MM.1S (cell line): ENCODE results near the gene MBD2.

Source experiments
- CTCF ChIP-seq: fragments of 300-600 bp; sonication (generic); IDR thresholded peaks from 2 replicates; pipeline ENCODE4 v1.5.1; 2016; ENCODE audit warnings: antibody characterized with exemption, low read length, mixed read lengths
- EZH2 ChIP-seq: fragments of 300-600 bp; sonication (generic); optimal IDR thresholded peaks from 2 replicates; pipeline ENCODE3; 2017; ENCODE audit warnings: low read depth, mild to moderate bottlenecking, antibody characterized with exemption, low read length, mixed read lengths

GRCh38 chr18:54155412-54155811 is 69.1 kb downstream of the MBD2 start:
- TF ChIP-seq CTCF, result no peak
- no peak for TF ChIP-seq EZH2
